Mucosa of stomach (tissue), 1 donor: ENCODE results near the gene IFNAR1.

Source experiments
- H3K27me3 ChIP-seq: one replicate; pipeline ENCODE4 v1.7.0; 2013; ENCODE audit warnings: mild to moderate bottlenecking, low read length; ENCODE audit not compliant: control insufficient read depth, insufficient read depth
- H3K36me3 ChIP-seq: one replicate; pipeline ENCODE4 v1.7.0; 2013; ENCODE audit warnings: low read length; ENCODE audit not compliant: control insufficient read depth, insufficient read depth
- H3K4me1 ChIP-seq: one replicate; pipeline ENCODE4 v1.7.0; 2013; ENCODE audit warnings: mild to moderate bottlenecking, low read length; ENCODE audit not compliant: control insufficient read depth, insufficient read depth
- H3K4me3 ChIP-seq: one replicate; pipeline ENCODE4 v1.7.0; 2013; ENCODE audit warnings: low read length
- H3K9ac ChIP-seq: one replicate; pipeline ENCODE4 v1.7.0; 2013; ENCODE audit warnings: mild to moderate bottlenecking, low read length, moderate library complexity
- H3K9me3 ChIP-seq: one replicate; pipeline ENCODE4 v1.7.0; 2013; ENCODE audit warnings: mild to moderate bottlenecking, low read length, moderate library complexity; ENCODE audit not compliant: control insufficient read depth
- donor health status: Pancreatic carcinoma.

The IFNAR1 gene

GRCh38 chr21:33293136-33293535, 31.6 kb upstream of the IFNAR1 start:
- Histone ChIP-seq H3K9ac (no peak overlapping the region), H3K9me3 (no peaks in the 10 kb centered on the region), H3K4me1 (peaks cover 4% of the 10 kb centered on the region), H3K4me3 (no peak overlapping the region), H3K36me3 (peaks cover 12% of the 10 kb centered on the region), H3K27me3 (no peaks in the 10 kb centered on the region)

DNA sequence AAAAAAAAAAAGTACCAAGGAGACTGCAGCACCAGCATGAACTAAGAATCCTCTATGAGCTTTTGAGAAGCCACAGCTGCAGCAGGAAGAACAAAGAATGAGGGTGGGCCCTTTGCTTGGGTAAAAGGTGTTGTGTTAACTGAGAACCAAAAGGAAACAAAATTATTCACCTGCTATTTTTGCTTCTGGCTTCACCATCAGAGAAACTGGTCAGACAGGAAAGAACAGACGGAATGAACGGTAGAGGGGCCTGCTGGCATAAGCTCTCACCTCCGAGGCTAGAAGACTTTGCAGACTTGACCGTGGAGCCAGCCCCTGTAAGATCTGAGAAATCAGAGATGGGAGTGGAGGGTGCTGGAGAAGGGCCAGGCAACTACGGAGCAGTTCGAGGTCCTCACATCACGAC, 31.0 kb upstream of the IFNAR1 start:
- H3K9ac ChIP-seq = no peak overlapping the region
- H3K4me1 ChIP-seq = peaks cover 6% of the 10 kb centered on the region
- no peaks in the 10 kb centered on the region for H3K27me3 ChIP-seq
- H3K36me3 ChIP-seq = peaks cover 12% of the 10 kb centered on the region
- H3K9me3 ChIP-seq = no peaks in the 10 kb centered on the region
- no peak overlapping the region for H3K4me3 ChIP-seq

DNA sequence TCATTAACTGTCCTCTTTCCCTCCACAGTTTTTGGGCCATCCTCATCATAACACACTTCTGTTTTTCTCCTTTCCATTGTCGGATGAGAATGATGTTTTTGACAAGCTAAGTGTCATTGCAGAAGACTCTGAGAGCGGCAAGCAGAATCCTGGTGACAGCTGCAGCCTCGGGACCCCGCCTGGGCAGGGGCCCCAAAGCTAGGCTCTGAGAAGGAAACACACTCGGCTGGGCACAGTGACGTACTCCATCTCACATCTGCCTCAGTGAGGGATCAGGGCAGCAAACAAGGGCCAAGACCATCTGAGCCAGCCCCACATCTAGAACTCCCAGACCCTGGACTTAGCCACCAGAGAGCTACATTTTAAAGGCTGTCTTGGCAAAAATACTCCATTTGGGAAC, 28.6 kb upstream of the IFNAR1 start:
- Histone ChIP-seq H3K9me3 (no peaks in the 10 kb centered on the region), H3K4me3 (no peak overlapping the region), H3K27me3 (no peaks in the 10 kb centered on the region), H3K36me3 (peaks cover 5% of the 10 kb centered on the region), H3K4me1 (peaks cover 25% of the 10 kb centered on the region), H3K9ac (no peak overlapping the region)

DNA sequence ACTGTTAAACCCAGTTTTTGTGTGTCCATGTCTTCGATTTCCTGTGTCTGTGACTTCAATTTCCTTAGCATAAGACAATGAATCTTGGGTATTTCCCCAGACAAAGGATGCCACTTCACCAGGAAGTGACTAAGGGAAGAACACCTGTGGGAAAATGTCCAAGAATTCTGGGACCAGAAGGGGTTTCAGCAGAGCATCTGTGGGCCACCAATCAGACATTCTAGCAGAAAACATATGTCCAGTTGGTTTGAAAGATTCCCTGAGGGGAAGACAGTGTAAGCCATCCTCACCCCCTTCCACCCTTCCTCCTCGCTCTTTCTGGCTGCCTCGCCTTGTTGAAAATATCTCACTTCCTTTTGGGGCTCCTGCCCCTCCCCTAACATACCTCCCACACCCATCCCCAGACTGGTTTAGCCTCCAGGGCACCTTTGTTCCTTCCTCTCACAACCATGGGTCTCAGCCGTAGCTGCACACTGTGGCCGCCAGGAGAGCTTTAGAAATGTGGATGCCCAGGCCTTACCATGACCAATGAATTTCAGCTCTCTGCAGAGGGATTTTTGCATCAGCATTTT, 25.5 kb upstream of the IFNAR1 start:
- Histone ChIP-seq H3K27me3 (no peaks in the 10 kb centered on the region), H3K9me3 (no peaks in the 10 kb centered on the region), H3K4me3 (no peak overlapping the region), H3K36me3 (peaks cover 5% of the 10 kb centered on the region), H3K4me1 (peaks cover 29% of the 10 kb centered on the region), H3K9ac (no peak overlapping the region)

- Histone ChIP-seq H3K9me3 (no peaks in the 10 kb centered on the region), H3K9ac (no peak overlapping the region), H3K27me3 (no peaks in the 10 kb centered on the region), H3K36me3 (peaks cover 5% of the 10 kb centered on the region), H3K4me3 (no peak overlapping the region), H3K4me1 (peaks cover 29% of the 10 kb centered on the region)
Measured at GRCh38 chr21:33300701-33301631, 23.8 kb upstream of the IFNAR1 start.

DNA sequence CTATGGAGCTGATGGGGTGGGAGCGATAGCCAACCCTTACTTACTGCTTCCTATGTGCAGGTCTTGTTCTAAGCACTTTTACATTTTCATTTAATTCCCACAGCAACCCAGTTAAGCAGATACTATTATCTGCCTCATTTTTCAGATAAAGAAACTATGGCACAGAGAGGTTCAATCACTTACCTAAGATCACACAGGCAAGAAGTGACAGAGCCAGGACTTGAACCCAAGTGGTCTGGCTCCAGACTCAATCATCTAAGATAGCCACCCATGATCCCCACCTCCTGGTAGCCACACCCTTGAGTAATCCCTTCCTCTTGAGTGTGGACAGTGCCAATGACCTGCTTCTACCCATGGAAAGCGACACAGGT, 23.2 kb upstream of the IFNAR1 start:
- H3K9ac ChIP-seq = no peak overlapping the region
- no peaks in the 10 kb centered on the region for H3K27me3 ChIP-seq
- H3K4me3 ChIP-seq = no peak overlapping the region
- H3K36me3 ChIP-seq = peaks cover 5% of the 10 kb centered on the region
- H3K9me3 ChIP-seq = no peaks in the 10 kb centered on the region
- peaks cover 29% of the 10 kb centered on the region for H3K4me1 ChIP-seq

- Histone ChIP-seq H3K9me3 (no peaks in the 10 kb centered on the region), H3K27me3 (no peaks in the 10 kb centered on the region), H3K4me3 (no peak overlapping the region), H3K9ac (no peak overlapping the region), H3K4me1 (peaks cover 29% of the 10 kb centered on the region), H3K36me3 (peaks cover 5% of the 10 kb centered on the region)
Measured at GRCh38 chr21:33302055-33302454, 22.7 kb upstream of the IFNAR1 start.

- Histone ChIP-seq H3K36me3 (peaks cover 2% of the 10 kb centered on the region), H3K9me3 (no peaks in the 10 kb centered on the region), H3K4me1 (peaks cover 29% of the 10 kb centered on the region), H3K27me3 (no peaks in the 10 kb centered on the region), H3K9ac (no peak overlapping the region), H3K4me3 (no peak overlapping the region)
Measured at GRCh38 chr21:33302796-33303195, 22.0 kb upstream of the IFNAR1 start.

GRCh38 chr21:33305344-33305671, 19.5 kb upstream of the IFNAR1 start:
- H3K9ac ChIP-seq = no peak overlapping the region
- peaks cover 16% of the 10 kb centered on the region for H3K4me1 ChIP-seq
- H3K9me3 ChIP-seq = no peaks in the 10 kb centered on the region
- H3K27me3 ChIP-seq = no peaks in the 10 kb centered on the region
- H3K4me3 ChIP-seq = no peak overlapping the region
- H3K36me3 ChIP-seq = no peaks in the 10 kb centered on the region

DNA sequence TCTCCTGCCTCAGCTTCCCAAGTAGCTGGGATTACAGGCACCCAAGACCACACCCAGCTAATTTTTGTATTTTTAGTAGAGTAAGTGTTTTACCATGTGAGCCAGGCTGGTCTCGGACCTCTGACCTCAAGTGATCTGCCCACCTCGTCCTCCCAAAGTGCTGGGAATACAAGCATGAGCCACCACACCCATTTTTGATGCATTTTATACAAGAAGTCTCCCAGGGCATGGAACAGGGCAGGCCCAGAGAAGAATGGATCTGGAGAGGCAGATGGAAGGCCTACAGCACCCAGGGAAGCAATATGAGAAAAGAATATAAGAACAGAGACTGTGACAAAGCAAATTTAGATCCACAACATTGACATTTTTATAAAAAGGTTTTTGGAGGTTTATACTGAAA, 18.8 kb upstream of the IFNAR1 start:
- peaks cover 10% of the 10 kb centered on the region for H3K4me1 ChIP-seq
- H3K4me3 ChIP-seq = no peak overlapping the region
- H3K27me3 ChIP-seq = no peaks in the 10 kb centered on the region
- no peaks in the 10 kb centered on the region for H3K9me3 ChIP-seq
- H3K9ac ChIP-seq = no peak overlapping the region
- no peaks in the 10 kb centered on the region for H3K36me3 ChIP-seq

- Histone ChIP-seq H3K9me3 (no peaks in the 10 kb centered on the region), H3K36me3 (no peaks in the 10 kb centered on the region), H3K9ac (no peak overlapping the region), H3K4me1 (no peaks in the 10 kb centered on the region), H3K27me3 (no peaks in the 10 kb centered on the region), H3K4me3 (no peak overlapping the region)
Measured at GRCh38 chr21:33308586-33309490, 15.9 kb upstream of the IFNAR1 start.

DNA sequence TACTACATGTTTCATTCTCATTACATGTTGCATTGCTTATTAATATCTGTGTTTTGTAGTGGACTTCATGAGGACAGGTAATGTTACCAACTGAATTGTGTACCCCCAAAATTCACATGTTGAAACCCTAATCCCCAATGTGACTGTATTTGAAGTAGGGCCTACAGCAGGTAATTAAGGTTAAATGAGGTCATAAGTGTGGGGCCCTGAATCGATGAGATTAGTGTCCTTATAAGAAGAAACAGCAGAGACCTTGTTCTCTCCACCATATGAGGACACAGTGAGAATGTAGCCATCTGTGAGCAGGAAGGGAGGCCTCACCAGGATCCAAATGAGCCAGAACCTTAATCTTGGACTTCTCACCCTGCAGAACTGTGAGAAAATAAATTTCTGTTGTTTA, 15.0 kb upstream of the IFNAR1 start:
- H3K9ac ChIP-seq = no peak overlapping the region
- no peak overlapping the region for H3K4me3 ChIP-seq
- no peaks in the 10 kb centered on the region for H3K9me3 ChIP-seq
- H3K36me3 ChIP-seq = no peaks in the 10 kb centered on the region
- no peaks in the 10 kb centered on the region for H3K27me3 ChIP-seq
- H3K4me1 ChIP-seq = no peaks in the 10 kb centered on the region
